ENCODE data around the gene ZCCHC7. TPM values are rescaled to one million over a fixed set of nuclear protein-coding genes. Genes with fewer than 3 reads are reported as not detected.

ZCCHC7 gene
- total RNA-seq, 1 experiment from 2014 or later, result 31.2 TPM

GRCh38 chr9:37406603-37407401, 286.4 kb downstream of the ZCCHC7 start:
- Histone ChIP-seq H3K27me3 (ENCODE audit: insufficient read depth, low read length) (no peaks in the 10 kb centered on the region), H3K36me3 (ENCODE audit: control insufficient read depth in 1 of 2, insufficient read depth in 2 of 2, low read length in 2 of 2) (no peaks in the 10 kb centered on the region), H4K20me1 (ENCODE audit: insufficient read depth) (no peaks in the 10 kb centered on the region), H3K79me2 (ENCODE audit: insufficient read depth, low read length) (no peaks in the 10 kb centered on the region), H3K4me3 (replicated peaks in 1 of 2; ENCODE audit: low read depth in 1 of 2, low read length in 2 of 2) (no peak overlapping the region), H3K9me3 (ENCODE audit: control insufficient read depth in 1 of 2, insufficient read depth in 1 of 2, low read depth in 1 of 2, low read length in 2 of 2) (no peaks in the 10 kb centered on the region), H3K9ac (ENCODE audit: low read length) (no peak overlapping the region), H2AFZ (ENCODE audit: low read depth, low read length, poor library complexity, severe bottlenecking) (no peak overlapping the region), H3K4me1 (ENCODE audit: control insufficient read depth in 1 of 2, insufficient read depth in 2 of 2, low read length in 2 of 2) (peaks cover 7 to 33% of the 10 kb centered on the region in 2 experiments), H3K4me2 (ENCODE audit: low read length) (no peak overlapping the region), H3K27ac (ENCODE audit: low read depth, low read length) (no peak overlapping the region), H3K9me2 (ENCODE audit: insufficient read depth) (no peaks in the 10 kb centered on the region)
- TF ChIP-seq CBX3 (IDR thresholded peaks at IDR 0.05; ENCODE audit: low read depth) (no peak), ATF3 (IDR thresholded peaks at IDR 0.05) (no peak), SP1 (IDR thresholded peaks at IDR 0.05; ENCODE audit: low read depth) (no peak), EGR1 (IDR thresholded peaks at IDR 0.05; ENCODE audit: low read depth) (no peak), ZFX (IDR thresholded peaks at IDR 0.05) (no peak), SRF (IDR thresholded peaks at IDR 0.05; ENCODE audit: low read depth) (no peak), POLR2A (IDR thresholded peaks at IDR 0.05; ENCODE audit: borderline replicate concordance, extremely low read depth, insufficient read depth, insufficient read length) (no peak)
- CTCF ChIA-PET, result interaction anchor here (0.7 to 1.6 kb wide), 4 partner anchors 9 to 17 kb away, joined by 3 to 7 read pairs (median 4); partner anchors contain the start of gene GRHPR
- no peak for DNase-seq (ENCODE audit: low read depth, low spot score)
- POLR2A ChIA-PET, result interaction anchor here (0.6 to 0.9 kb wide), 2 partner anchors 9 to 33 kb away, joined by 3 read pairs; no protein-coding TSS in a partner anchor
- intact Hi-C loops (cut with micrococcal nuclease), result no loop called here
- RAD21 ChIA-PET (ENCODE audit: low non-redundant PET in 1 of 2, low total read pairs in 2 of 2, uncharacterized antibody in 2 of 2, unreplicated experiment in 2 of 2), result interaction anchor here in 1 of 2 experiments (0.7 kb wide), 1 partner anchor 16 kb away, joined by 3 read pairs; the partner anchor contains the start of gene GRHPR
- BruUV-seq (replicated peaks), result no TSS peak
- no peak for ATAC-seq

- ATAC-seq (no peak), DNase-seq (ENCODE audit: low read depth, low spot score) (no peak)
- H3K79me2 ChIP-seq (ENCODE audit: insufficient read depth, low read length), result no peaks in the 10 kb centered on the region
- H3K9me3 ChIP-seq (ENCODE audit: control insufficient read depth in 1 of 2, insufficient read depth in 1 of 2, low read depth in 1 of 2, low read length in 2 of 2), result no peaks in the 10 kb centered on the region
- BruUV-seq (replicated peaks), result no TSS peak
- no peaks in the 10 kb centered on the region for H4K20me1 ChIP-seq (ENCODE audit: insufficient read depth)
- intact Hi-C loops (cut with micrococcal nuclease), result no loop called here
- no peaks in the 10 kb centered on the region for H3K36me3 ChIP-seq (ENCODE audit: control insufficient read depth in 1 of 2, insufficient read depth in 2 of 2, low read length in 2 of 2)
- H2AFZ ChIP-seq (ENCODE audit: low read depth, low read length, poor library complexity, severe bottlenecking), result no peak overlapping the region
- ChIA-PET POLR2A (interaction anchor here (0.6 to 0.9 kb wide), 2 partner anchors 8 to 34 kb away, joined by 3 read pairs; no protein-coding TSS in a partner anchor), RAD21 (ENCODE audit: low non-redundant PET in 1 of 2, low total read pairs in 2 of 2, uncharacterized antibody in 2 of 2, unreplicated experiment in 2 of 2) (interaction anchor here in 1 of 2 experiments (0.7 kb wide), 1 partner anchor 15 kb away, joined by 3 read pairs; the partner anchor contains the start of gene GRHPR), CTCF (interaction anchor here (0.7 to 1.6 kb wide), 4 partner anchors 8 to 18 kb away, joined by 3 to 7 read pairs (median 4); partner anchors contain the start of gene GRHPR)
- H3K4me2 ChIP-seq (ENCODE audit: low read length), result no peak overlapping the region
- no peak overlapping the region for H3K4me3 ChIP-seq (replicated peaks in 1 of 2; ENCODE audit: low read depth in 1 of 2, low read length in 2 of 2)
- peaks cover 7 to 33% of the 10 kb centered on the region in 2 experiments for H3K4me1 ChIP-seq (ENCODE audit: control insufficient read depth in 1 of 2, insufficient read depth in 2 of 2, low read length in 2 of 2)
- no peaks in the 10 kb centered on the region for H3K27me3 ChIP-seq (ENCODE audit: insufficient read depth, low read length)
- H3K27ac ChIP-seq (ENCODE audit: low read depth, low read length), result no peak overlapping the region
- H3K9ac ChIP-seq (ENCODE audit: low read length), result no peak overlapping the region
- H3K9me2 ChIP-seq (ENCODE audit: insufficient read depth), result no peaks in the 10 kb centered on the region
- no peak for TF ChIP-seq POLR2AphosphoS5 (IDR thresholded peaks at IDR 0.05; ENCODE audit: low read depth, low read length)
- no peak for TF ChIP-seq REST (IDR thresholded peaks at IDR 0.05; ENCODE audit: low read depth)
- TF ChIP-seq ELF1 (IDR thresholded peaks at IDR 0.05; ENCODE audit: borderline replicate concordance, low read depth), result no peak
- no peak for TF ChIP-seq ZNF274 (IDR thresholded peaks at IDR 0.05; ENCODE audit: low read depth, low read length)
- TF ChIP-seq SRF (IDR thresholded peaks at IDR 0.05; ENCODE audit: low read depth), result peak; percentile 73; the same call in 1 of the 2 replicates
- peak in 2 of 3 experiments; percentile 36 to 58; a peak in 3 of 6 replicates for TF ChIP-seq CTCF (IDR thresholded peaks at IDR 0.05 in 2 of 3, conservative IDR thresholded peaks at IDR 0.05 in 1 of 3; ENCODE audit: borderline replicate concordance in 1 of 3, insufficient read depth in 1 of 3, low read depth in 2 of 3, low read length in 2 of 3)
- TF ChIP-seq TCF7L2 (IDR thresholded peaks at IDR 0.05; ENCODE audit: borderline replicate concordance, extremely low read depth, insufficient read depth, insufficient read length), result no peak
These were observed 287.1 kb downstream of the ZCCHC7 start for GRCh38 chr9:37407468-37407867.

Data from HCT116 (cell line).